SK-N-SH treated with all-trans-retinoic acid at 6 μM for 48 hours (cell line): Measurements from ENCODE around the gene CTIF.
A peak's percentile ranks its signal among the peaks of the same experiment; 100 is the strongest.

Experiments
- ATAC-seq: fragments of 200-7000 bp; cut with Tn5 transposase; 3 replicates; pipeline ENCODE4 v1.9.1; 2020; ENCODE audit warnings: mild to moderate bottlenecking, moderate library complexity
- ARNTL ChIP-seq: fragments of 450-650 bp; formaldehyde crosslinking; IDR thresholded peaks from 2 replicates; pipeline ENCODE4 v1.5.0; 2020; ENCODE audit warnings: low read depth, mild to moderate bottlenecking, moderate library complexity, borderline replicate concordance
- BACH2 ChIP-seq: fragments of 250-450 bp; sonication (Bioruptor Pico); IDR thresholded peaks from 2 replicates; pipeline ENCODE4 v1.9.0; 2021; ENCODE audit warnings: mild to moderate bottlenecking, borderline replicate concordance
- ESRRG ChIP-seq: fragments of 250-450 bp; sonication (Bioruptor Pico); IDR thresholded peaks from 2 replicates; pipeline ENCODE4 v1.6.1; 2021; ENCODE audit warnings: mild to moderate bottlenecking
- GLIS3 ChIP-seq: fragments of 250-450 bp; sonication (Bioruptor Pico); IDR thresholded peaks from 2 replicates; pipeline ENCODE4 v1.5.0; 2020; ENCODE audit warnings: mild to moderate bottlenecking, moderate library complexity
- ISL1 ChIP-seq: fragments of 250-450 bp; sonication (Bioruptor Pico); IDR thresholded peaks from 2 replicates; pipeline ENCODE4 v2.1.2; 2022; ENCODE audit warnings: mild to moderate bottlenecking, moderate library complexity
- OSR1 ChIP-seq: fragments of 250-450 bp; sonication (Bioruptor Pico); IDR thresholded peaks from 2 replicates; pipeline ENCODE4 v1.8.0; 2022; ENCODE audit warnings: moderate library complexity, mild to moderate bottlenecking, inconsistent platforms
- PPARA ChIP-seq: fragments of 250-450 bp; sonication (Bioruptor Pico); IDR thresholded peaks from 2 replicates; pipeline ENCODE4 v1.5.0; 2020; ENCODE audit warnings: mild to moderate bottlenecking, borderline replicate concordance
- RARB ChIP-seq: fragments of 250-450 bp; sonication (Bioruptor Pico); IDR thresholded peaks from 2 replicates; pipeline ENCODE4 v1.8.0; 2021; ENCODE audit warnings: mild to moderate bottlenecking, moderate library complexity
- SNAI2 ChIP-seq: fragments of 250-450 bp; sonication (Bioruptor Pico); IDR thresholded peaks from 2 replicates; pipeline ENCODE4 v1.5.0; 2020; ENCODE audit warnings: mild to moderate bottlenecking, moderate library complexity
- TCF4 ChIP-seq: fragments of 250-450 bp; sonication (Bioruptor Pico); IDR thresholded peaks from 2 replicates; pipeline ENCODE4 v1.8.0; 2021; ENCODE audit warnings: mild to moderate bottlenecking, moderate library complexity, borderline replicate concordance
- TOX ChIP-seq: fragments of 250-450 bp; sonication (Bioruptor Pico); IDR thresholded peaks from 2 replicates; pipeline ENCODE4 v1.8.0; 2021; ENCODE audit warnings: mild to moderate bottlenecking, moderate library complexity, borderline replicate concordance
- ZC3H10 ChIP-seq: fragments of 250-450 bp; sonication (Bioruptor Pico); IDR thresholded peaks from 2 replicates; pipeline ENCODE4 v1.5.1; 2021; ENCODE audit warnings: mild to moderate bottlenecking, moderate library complexity
- ZFP3 ChIP-seq: fragments of 250-450 bp; sonication (Bioruptor Pico); IDR thresholded peaks from 2 replicates; pipeline ENCODE4 v1.5.0; 2020; ENCODE audit warnings: mild to moderate bottlenecking, moderate library complexity
- ZFP30 ChIP-seq: fragments of 450-650 bp; formaldehyde crosslinking; IDR thresholded peaks from 2 replicates; pipeline ENCODE4 v1.5.0; 2022; ENCODE audit warnings: mild to moderate bottlenecking, moderate library complexity
- ZNF565 ChIP-seq: fragments of 450-650 bp; formaldehyde crosslinking; conservative IDR thresholded peaks from 2 replicates; pipeline ENCODE4 v1.5.0; 2020; ENCODE audit warnings: low read depth, mild to moderate bottlenecking, moderate library complexity
- ZNF8 ChIP-seq: fragments of 450-650 bp; formaldehyde crosslinking; IDR thresholded peaks from 2 replicates; pipeline ENCODE4 v1.5.0; 2020; ENCODE audit warnings: mild to moderate bottlenecking, moderate library complexity
- TF ChIP-seq, protein P1 (sequence below): fragments of 250-450 bp; sonication (Bioruptor Pico); IDR thresholded peaks from 2 replicates; pipeline ENCODE4 v1.5.1; 2021; ENCODE audit warnings: mild to moderate bottlenecking, moderate library complexity
- TF ChIP-seq, protein P2 (sequence below): fragments of 250-450 bp; sonication (Bioruptor Pico); IDR thresholded peaks from 2 replicates; pipeline ENCODE4 v1.8.0; 2021; ENCODE audit warnings: low read depth, mild to moderate bottlenecking, moderate library complexity, borderline replicate concordance
- TF ChIP-seq, protein P3 (sequence below): fragments of 250-450 bp; sonication (Bioruptor Pico); IDR thresholded peaks from 2 replicates; pipeline ENCODE4 v1.5.1; 2020; ENCODE audit warnings: low read depth, mild to moderate bottlenecking, moderate library complexity
- TF ChIP-seq, protein P4 (sequence below): fragments of 250-450 bp; sonication (Bioruptor Pico); IDR thresholded peaks from 2 replicates; pipeline ENCODE4 v1.8.0; 2020; ENCODE audit warnings: mild to moderate bottlenecking, moderate library complexity, borderline replicate concordance
- TF ChIP-seq, protein P5 (sequence below): fragments of 250-450 bp; sonication (Bioruptor Pico); IDR thresholded peaks from 2 replicates; pipeline ENCODE4 v1.5.0; 2020; ENCODE audit warnings: mild to moderate bottlenecking, moderate library complexity

The CTIF gene

DNA sequence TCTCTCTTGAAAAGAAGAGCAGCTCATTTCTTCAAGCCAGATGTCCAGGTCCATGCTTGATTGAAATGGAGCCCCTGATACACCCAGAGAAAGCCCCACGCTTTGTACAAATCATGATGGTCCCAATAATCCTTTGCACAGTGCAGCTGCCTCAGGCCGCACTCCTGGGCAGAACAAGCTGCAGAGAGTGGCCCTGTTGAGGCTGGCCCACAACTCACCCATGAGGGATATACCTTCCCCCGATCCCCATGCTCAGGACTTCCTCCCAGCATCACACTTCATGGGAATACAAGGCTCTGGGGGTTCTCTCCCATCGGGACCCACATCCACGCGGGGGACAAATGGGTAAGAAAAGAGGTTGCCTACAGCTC is 181.8 kb downstream of the CTIF start:
- TF ChIP-seq, protein P1, sequence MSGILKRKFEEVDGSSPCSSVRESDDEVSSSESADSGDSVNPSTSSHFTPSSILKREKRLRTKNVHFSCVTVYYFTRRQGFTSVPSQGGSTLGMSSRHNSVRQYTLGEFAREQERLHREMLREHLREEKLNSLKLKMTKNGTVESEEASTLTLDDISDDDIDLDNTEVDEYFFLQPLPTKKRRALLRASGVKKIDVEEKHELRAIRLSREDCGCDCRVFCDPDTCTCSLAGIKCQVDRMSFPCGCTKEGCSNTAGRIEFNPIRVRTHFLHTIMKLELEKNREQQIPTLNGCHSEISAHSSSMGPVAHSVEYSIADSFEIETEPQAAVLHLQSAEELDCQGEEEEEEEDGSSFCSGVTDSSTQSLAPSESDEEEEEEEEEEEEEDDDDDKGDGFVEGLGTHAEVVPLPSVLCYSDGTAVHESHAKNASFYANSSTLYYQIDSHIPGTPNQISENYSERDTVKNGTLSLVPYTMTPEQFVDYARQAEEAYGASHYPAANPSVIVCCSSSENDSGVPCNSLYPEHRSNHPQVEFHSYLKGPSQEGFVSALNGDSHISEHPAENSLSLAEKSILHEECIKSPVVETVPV: no peak
- TF ChIP-seq TCF4 (CRISPR knock-in tag): no peak
- TF ChIP-seq, protein P2, sequence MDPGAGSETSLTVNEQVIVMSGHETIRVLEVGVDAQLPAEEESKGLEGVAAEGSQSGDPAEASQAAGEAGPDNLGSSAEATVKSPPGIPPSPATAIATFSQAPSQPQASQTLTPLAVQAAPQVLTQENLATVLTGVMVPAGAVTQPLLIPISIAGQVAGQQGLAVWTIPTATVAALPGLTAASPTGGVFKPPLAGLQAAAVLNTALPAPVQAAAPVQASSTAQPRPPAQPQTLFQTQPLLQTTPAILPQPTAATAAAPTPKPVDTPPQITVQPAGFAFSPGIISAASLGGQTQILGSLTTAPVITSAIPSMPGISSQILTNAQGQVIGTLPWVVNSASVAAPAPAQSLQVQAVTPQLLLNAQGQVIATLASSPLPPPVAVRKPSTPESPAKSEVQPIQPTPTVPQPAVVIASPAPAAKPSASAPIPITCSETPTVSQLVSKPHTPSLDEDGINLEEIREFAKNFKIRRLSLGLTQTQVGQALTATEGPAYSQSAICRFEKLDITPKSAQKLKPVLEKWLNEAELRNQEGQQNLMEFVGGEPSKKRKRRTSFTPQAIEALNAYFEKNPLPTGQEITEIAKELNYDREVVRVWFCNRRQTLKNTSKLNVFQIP (CRISPR knock-in tag): no peak
- TF ChIP-seq OSR1 (CRISPR knock-in tag): no peak
- TF ChIP-seq RARB (CRISPR knock-in tag): no peak
- TF ChIP-seq ZNF565 (CRISPR knock-in tag): no peak
- TF ChIP-seq ARNTL (CRISPR knock-in tag): no peak
- TF ChIP-seq, protein P3, sequence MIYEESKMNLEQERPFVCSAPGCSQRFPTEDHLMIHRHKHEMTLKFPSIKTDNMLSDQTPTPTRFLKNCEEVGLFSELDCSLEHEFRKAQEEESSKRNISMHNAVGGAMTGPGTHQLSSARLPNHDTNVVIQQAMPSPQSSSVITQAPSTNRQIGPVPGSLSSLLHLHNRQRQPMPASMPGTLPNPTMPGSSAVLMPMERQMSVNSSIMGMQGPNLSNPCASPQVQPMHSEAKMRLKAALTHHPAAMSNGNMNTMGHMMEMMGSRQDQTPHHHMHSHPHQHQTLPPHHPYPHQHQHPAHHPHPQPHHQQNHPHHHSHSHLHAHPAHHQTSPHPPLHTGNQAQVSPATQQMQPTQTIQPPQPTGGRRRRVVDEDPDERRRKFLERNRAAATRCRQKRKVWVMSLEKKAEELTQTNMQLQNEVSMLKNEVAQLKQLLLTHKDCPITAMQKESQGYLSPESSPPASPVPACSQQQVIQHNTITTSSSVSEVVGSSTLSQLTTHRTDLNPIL (CRISPR knock-in tag): no peak
- no peak for TF ChIP-seq ISL1 (CRISPR knock-in tag)
- ATAC-seq: peak; percentile 54

DNA sequence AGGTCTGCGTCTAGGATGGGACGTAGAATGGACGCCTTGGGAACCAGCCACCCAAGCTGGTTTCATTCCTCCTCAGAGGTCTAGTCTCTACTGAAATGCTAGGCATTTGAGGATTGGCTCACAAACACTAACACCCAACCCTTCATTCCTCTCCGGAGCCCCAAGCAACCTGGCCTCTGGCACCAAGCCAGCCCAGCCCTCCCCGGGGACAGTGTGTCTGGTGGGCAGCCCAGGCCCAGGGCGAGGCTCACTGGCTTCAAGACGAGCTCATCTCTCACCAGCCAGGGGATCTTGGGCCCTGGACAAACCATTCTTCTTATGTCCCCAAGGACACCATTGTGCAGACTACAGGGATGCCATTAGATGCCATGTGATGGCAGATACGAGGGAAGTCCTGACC is 182.5 kb downstream of the CTIF start:
- ATAC-seq: no peak
- no peak for TF ChIP-seq GLIS3
- TF ChIP-seq OSR1 (CRISPR knock-in tag): no peak

DNA sequence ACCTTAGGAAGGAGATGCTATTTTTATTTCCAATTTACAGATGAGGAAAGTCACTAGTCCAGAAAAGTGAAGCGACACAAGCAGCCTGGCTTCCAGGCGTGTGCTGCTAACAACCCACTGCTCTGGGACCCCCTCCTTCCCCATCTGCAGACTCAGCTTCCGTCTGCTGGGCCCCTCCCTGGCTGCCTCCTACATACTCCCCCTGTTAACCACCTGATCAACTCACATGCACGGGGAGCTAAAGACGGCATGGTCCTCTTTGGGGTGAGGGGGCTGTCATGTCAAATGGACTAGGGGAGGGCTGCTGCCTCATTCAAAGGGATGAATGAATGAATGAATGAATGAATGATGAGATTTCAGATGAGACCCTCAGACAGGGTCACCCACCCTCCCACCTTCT is 184.2 kb downstream of the CTIF start:
- no peak for ATAC-seq
- TF ChIP-seq, protein P4, sequence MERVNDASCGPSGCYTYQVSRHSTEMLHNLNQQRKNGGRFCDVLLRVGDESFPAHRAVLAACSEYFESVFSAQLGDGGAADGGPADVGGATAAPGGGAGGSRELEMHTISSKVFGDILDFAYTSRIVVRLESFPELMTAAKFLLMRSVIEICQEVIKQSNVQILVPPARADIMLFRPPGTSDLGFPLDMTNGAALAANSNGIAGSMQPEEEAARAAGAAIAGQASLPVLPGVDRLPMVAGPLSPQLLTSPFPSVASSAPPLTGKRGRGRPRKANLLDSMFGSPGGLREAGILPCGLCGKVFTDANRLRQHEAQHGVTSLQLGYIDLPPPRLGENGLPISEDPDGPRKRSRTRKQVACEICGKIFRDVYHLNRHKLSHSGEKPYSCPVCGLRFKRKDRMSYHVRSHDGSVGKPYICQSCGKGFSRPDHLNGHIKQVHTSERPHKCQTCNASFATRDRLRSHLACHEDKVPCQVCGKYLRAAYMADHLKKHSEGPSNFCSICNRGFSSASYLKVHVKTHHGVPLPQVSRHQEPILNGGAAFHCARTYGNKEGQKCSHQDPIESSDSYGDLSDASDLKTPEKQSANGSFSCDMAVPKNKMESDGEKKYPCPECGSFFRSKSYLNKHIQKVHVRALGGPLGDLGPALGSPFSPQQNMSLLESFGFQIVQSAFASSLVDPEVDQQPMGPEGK: no peak
- no peak for TF ChIP-seq ZFP30
- TF ChIP-seq ZC3H10 (CRISPR knock-in tag): no peak
- no peak for TF ChIP-seq PPARA (CRISPR knock-in tag)
- no peak for TF ChIP-seq ISL1 (CRISPR knock-in tag)
- TF ChIP-seq TCF4 (CRISPR knock-in tag): no peak
- no peak for TF ChIP-seq ZFP3 (CRISPR knock-in tag)
- TF ChIP-seq, all 23 proteins: peak for 0

DNA sequence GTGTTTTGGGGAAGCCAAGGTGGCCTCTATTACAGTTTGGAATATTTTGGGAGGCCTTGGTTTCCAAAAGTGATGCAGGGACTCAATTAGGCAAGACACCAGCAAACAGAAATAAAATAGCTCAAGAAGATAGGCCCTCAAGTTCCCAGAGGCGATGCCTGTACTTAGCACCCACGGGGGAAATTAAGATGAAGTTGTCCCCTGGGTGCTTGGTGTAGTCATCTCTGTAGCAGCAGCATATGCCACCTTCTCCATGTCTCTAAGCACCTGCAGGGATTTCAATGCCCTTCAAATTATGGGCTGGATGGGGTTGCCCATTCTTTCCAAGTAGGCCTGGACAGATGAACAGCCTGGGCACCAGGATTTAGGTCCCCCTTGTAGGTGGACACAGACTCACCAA is 185.0 kb downstream of the CTIF start:
- ATAC-seq: no peak
- no peak for TF ChIP-seq PPARA (CRISPR knock-in tag)
- no peak for TF ChIP-seq ZFP3 (CRISPR knock-in tag)
- TF ChIP-seq ESRRG (CRISPR knock-in tag): no peak
- no peak for TF ChIP-seq ZNF8 (CRISPR knock-in tag)
- no peak for TF ChIP-seq BACH2 (CRISPR knock-in tag)
- no peak for TF ChIP-seq ARNTL (CRISPR knock-in tag)
- no peak for TF ChIP-seq OSR1 (CRISPR knock-in tag)
- TF ChIP-seq ZC3H10 (CRISPR knock-in tag): no peak
- TF ChIP-seq, protein P4: no peak
- no peak for TF ChIP-seq TCF4 (CRISPR knock-in tag)
- TF ChIP-seq TOX (CRISPR knock-in tag): no peak
- TF ChIP-seq, protein P5, sequence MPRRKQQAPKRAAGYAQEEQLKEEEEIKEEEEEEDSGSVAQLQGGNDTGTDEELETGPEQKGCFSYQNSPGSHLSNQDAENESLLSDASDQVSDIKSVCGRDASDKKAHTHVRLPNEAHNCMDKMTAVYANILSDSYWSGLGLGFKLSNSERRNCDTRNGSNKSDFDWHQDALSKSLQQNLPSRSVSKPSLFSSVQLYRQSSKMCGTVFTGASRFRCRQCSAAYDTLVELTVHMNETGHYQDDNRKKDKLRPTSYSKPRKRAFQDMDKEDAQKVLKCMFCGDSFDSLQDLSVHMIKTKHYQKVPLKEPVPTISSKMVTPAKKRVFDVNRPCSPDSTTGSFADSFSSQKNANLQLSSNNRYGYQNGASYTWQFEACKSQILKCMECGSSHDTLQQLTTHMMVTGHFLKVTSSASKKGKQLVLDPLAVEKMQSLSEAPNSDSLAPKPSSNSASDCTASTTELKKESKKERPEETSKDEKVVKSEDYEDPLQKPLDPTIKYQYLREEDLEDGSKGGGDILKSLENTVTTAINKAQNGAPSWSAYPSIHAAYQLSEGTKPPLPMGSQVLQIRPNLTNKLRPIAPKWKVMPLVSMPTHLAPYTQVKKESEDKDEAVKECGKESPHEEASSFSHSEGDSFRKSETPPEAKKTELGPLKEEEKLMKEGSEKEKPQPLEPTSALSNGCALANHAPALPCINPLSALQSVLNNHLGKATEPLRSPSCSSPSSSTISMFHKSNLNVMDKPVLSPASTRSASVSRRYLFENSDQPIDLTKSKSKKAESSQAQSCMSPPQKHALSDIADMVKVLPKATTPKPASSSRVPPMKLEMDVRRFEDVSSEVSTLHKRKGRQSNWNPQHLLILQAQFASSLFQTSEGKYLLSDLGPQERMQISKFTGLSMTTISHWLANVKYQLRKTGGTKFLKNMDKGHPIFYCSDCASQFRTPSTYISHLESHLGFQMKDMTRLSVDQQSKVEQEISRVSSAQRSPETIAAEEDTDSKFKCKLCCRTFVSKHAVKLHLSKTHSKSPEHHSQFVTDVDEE (CRISPR knock-in tag): no peak
- TF ChIP-seq ISL1 (CRISPR knock-in tag): no peak
- no peak for TF ChIP-seq ZFP30
- no peak for TF ChIP-seq ZNF565 (CRISPR knock-in tag)
- TF ChIP-seq, protein P3 (CRISPR knock-in tag): no peak
- no peak for TF ChIP-seq SNAI2 (CRISPR knock-in tag)
